H1 (cell line): ENCODE data around the gene NRXN2. TPM values are rescaled to one million over a fixed set of nuclear protein-coding genes. Genes with fewer than 3 reads are reported as not detected.
A peak's percentile ranks its signal among the peaks of the same experiment; 100 is the strongest.

Experiments used
- CTCF ChIA-PET: fragments of 300-600 bp; sonication (Branson Sonifier 250); formaldehyde crosslinking; loops from one replicate; lab custom pipeline; 2021; ENCODE audit not compliant: partially characterized antibody; lab: Charles Lee
- POLR2A ChIA-PET: fragments of 300-600 bp; sonication (Branson Sonifier 250); formaldehyde crosslinking; loops from one replicate; lab custom pipeline; 2021; ENCODE audit warnings: inconsistent platforms; ENCODE audit not compliant: partially characterized antibody; lab: Charles Lee
- DNase-seq, 2 experiments: peaks; one replicate each; pipeline versions ENCODE4 v3.0.0 to v3.0.0-alpha.2; 2010 to 2022; ENCODE audit warnings: low spot score in 2 of 2, low read depth in 1 of 2, mixed read lengths in 1 of 2
- FAIRE-seq: peaks from 2 replicates; lab custom pipeline; 2011; peaks lifted over from hg19 to GRCh38; lab: Jason Lieb, UNC
- H2AFZ ChIP-seq: 2 replicates; pipeline ENCODE4 v1.8.1; 2012; ENCODE audit warnings: low read length, inconsistent platforms
- H2AK5ac ChIP-seq: 2 replicates; pipeline ENCODE4 v1.6.1; 2013; ENCODE audit warnings: low read depth, low read length
- H2BK120ac ChIP-seq: replicated peaks from 2 replicates; pipeline ENCODE3; 2013; ENCODE audit warnings: low read depth, low read length, inconsistent platforms
- H2BK12ac ChIP-seq: 2 replicates; pipeline ENCODE4 v1.6.1; 2013; ENCODE audit warnings: low read depth, low read length
- H2BK15ac ChIP-seq: 2 replicates; pipeline ENCODE4 v1.6.1; 2013; ENCODE audit warnings: low read length
- H2BK20ac ChIP-seq: 2 replicates; pipeline ENCODE4 v1.6.1; 2013; ENCODE audit warnings: low read length
- H2BK5ac ChIP-seq: 2 replicates; pipeline ENCODE4 v1.6.1; 2013; ENCODE audit warnings: low read depth, low read length
- H3K14ac ChIP-seq: 2 replicates; pipeline ENCODE4 v1.6.1; 2013; ENCODE audit warnings: inconsistent platforms; ENCODE audit not compliant: insufficient read length
- H3K18ac ChIP-seq: 2 replicates; pipeline ENCODE4 v1.6.1; 2013; ENCODE audit warnings: low read length; ENCODE audit errors: extremely low read depth
- H3K23ac ChIP-seq: 2 replicates; pipeline ENCODE4 v1.6.1; 2013; ENCODE audit warnings: inconsistent platforms; ENCODE audit not compliant: insufficient read length
- H3K23me2 ChIP-seq: 2 replicates; pipeline ENCODE4 v1.6.1; 2013; ENCODE audit warnings: low read depth, low read length
- H3K27ac ChIP-seq: 2 replicates; pipeline ENCODE4 v1.6.1; 2011; ENCODE audit warnings: low read depth, low read length, inconsistent platforms
- H3K27me3 ChIP-seq, 4 experiments: replicated peaks in 1 of 4; 1 replicate in 1 of 4; 2 replicates in 3 of 4; pipeline versions ENCODE4 v1.6.1 to v1.8.1; 2011 to 2013; ENCODE audit warnings: low read length in 3 of 4, mild to moderate bottlenecking in 3 of 4, inconsistent platforms in 2 of 4, mixed read lengths in 2 of 4, moderate library complexity in 1 of 4; ENCODE audit not compliant: control insufficient read depth in 3 of 4, insufficient read depth in 3 of 4; ENCODE audit errors: extremely low read depth in 1 of 4
- H3K36me3 ChIP-seq, 4 experiments: 2 replicates each; pipeline versions ENCODE4 v1.6.1 to v1.8.1; 2011 to 2013; ENCODE audit warnings: mild to moderate bottlenecking in 4 of 4, low read length in 3 of 4, moderate library complexity in 2 of 4, control low read depth in 1 of 4, inconsistent platforms in 1 of 4; ENCODE audit not compliant: insufficient read depth in 4 of 4, control insufficient read depth in 2 of 4
- H3K4ac ChIP-seq: replicated peaks from 2 replicates; pipeline ENCODE3; 2013; ENCODE audit warnings: low read length, low read depth, mixed read lengths, inconsistent platforms; ENCODE audit not compliant: insufficient read length
- H3K4me1 ChIP-seq, 4 experiments: replicated peaks in 1 of 4; 1 replicate in 1 of 4; 2 replicates in 3 of 4; pipeline versions ENCODE4 v1.6.1 to v1.8.1; 2011 to 2013; ENCODE audit warnings: low read length in 3 of 4, inconsistent platforms in 2 of 4, mixed read lengths in 1 of 4; ENCODE audit not compliant: insufficient read depth in 4 of 4, control insufficient read depth in 3 of 4
- H3K4me2 ChIP-seq, 2 experiments: 2 replicates each; pipeline versions ENCODE4 v1.6.1 to v1.8.1; 2011 to 2013; ENCODE audit warnings: low read depth in 2 of 2, low read length in 2 of 2, control low read depth in 1 of 2, inconsistent platforms in 1 of 2, mild to moderate bottlenecking in 1 of 2; ENCODE audit not compliant: insufficient read depth in 1 of 2
- H3K4me3 ChIP-seq, 4 experiments: fragments of 200-600, 300-600 bp in 1 of 4; sonication (generic), shearing (Covaris generic), sonication (Bioruptor Twin) in 1 of 4; 2 replicates each; pipeline versions ENCODE4 v1.5.1 to v1.8.1; 2011 to 2016; ENCODE audit warnings: low read length in 4 of 4, low read depth in 3 of 4, control low read depth in 2 of 4, inconsistent platforms in 2 of 4, mild to moderate bottlenecking in 2 of 4, mixed read lengths in 1 of 4, moderate library complexity in 1 of 4; ENCODE audit not compliant: insufficient read depth in 2 of 4; ENCODE audit errors: extremely low read depth in 1 of 4
- H3K56ac ChIP-seq: replicated peaks from 2 replicates; pipeline ENCODE3; 2013; ENCODE audit warnings: low read depth, mild to moderate bottlenecking, mixed read lengths, low read length, inconsistent platforms; ENCODE audit not compliant: insufficient read length
- H3K79me1 ChIP-seq: 2 replicates; pipeline ENCODE4 v1.6.1; 2013; ENCODE audit warnings: low read depth, low read length, control low read depth
- H3K79me2 ChIP-seq, 2 experiments: 2 replicates each; pipeline versions ENCODE4 v1.6.1 to v1.8.1; 2012 to 2013; ENCODE audit warnings: low read length in 2 of 2, mild to moderate bottlenecking in 2 of 2, inconsistent platforms in 1 of 2; ENCODE audit not compliant: insufficient read depth in 2 of 2, control insufficient read depth in 1 of 2
- H3K9ac ChIP-seq, 4 experiments: replicated peaks in 1 of 4; 1 replicate in 1 of 4; 2 replicates in 3 of 4; pipeline versions ENCODE4 v1.6.1 to v1.8.1; 2011 to 2013; ENCODE audit warnings: low read depth in 3 of 4, low read length in 3 of 4, control low read depth in 2 of 4, mild to moderate bottlenecking in 2 of 4, moderate library complexity in 2 of 4, inconsistent platforms in 1 of 4; ENCODE audit errors: extremely low read depth in 1 of 4
- H3K9me3 ChIP-seq, 2 experiments: 2 replicates each; pipeline versions ENCODE4 v1.6.1 to v1.8.1; 2012 to 2013; ENCODE audit warnings: mild to moderate bottlenecking in 2 of 2, moderate library complexity in 2 of 2, control low read depth in 1 of 2, inconsistent platforms in 1 of 2, low read depth in 1 of 2, low read length in 1 of 2, mixed read lengths in 1 of 2; ENCODE audit not compliant: insufficient read depth in 2 of 2
- H4K20me1 ChIP-seq, 2 experiments: replicated peaks in 1 of 2; 2 replicates each; pipeline versions ENCODE3 to v1.8.1; 2011 to 2013; ENCODE audit warnings: inconsistent platforms in 2 of 2, low read length in 2 of 2, mild to moderate bottlenecking in 1 of 2; ENCODE audit not compliant: insufficient read depth in 2 of 2, control insufficient read depth in 1 of 2
- H4K5ac ChIP-seq: 2 replicates; pipeline ENCODE4 v1.6.1; 2013; ENCODE audit warnings: low read length, low read depth, mixed read lengths, inconsistent platforms; ENCODE audit not compliant: insufficient read length
- H4K8ac ChIP-seq: 2 replicates; pipeline ENCODE4 v1.8.0; 2013; ENCODE audit warnings: mild to moderate bottlenecking, moderate library complexity, low read length, inconsistent platforms; ENCODE audit not compliant: insufficient read depth; ENCODE audit errors: extremely low read depth
- H4K91ac ChIP-seq: replicated peaks from 2 replicates; pipeline ENCODE3; 2013; ENCODE audit warnings: low read length, mixed read lengths, inconsistent platforms; ENCODE audit not compliant: insufficient read length
- BACH1 ChIP-seq: IDR thresholded peaks from 2 replicates; pipeline ENCODE4 v1.6.1; 2012; ENCODE audit warnings: low read length, improper control_type of control experiment
- CTCF ChIP-seq, 3 experiments: IDR thresholded peaks; 1 replicate in 2 of 3; 2 replicates in 1 of 3; pipeline versions ENCODE4 v1.5.1 to v1.6.1; 2011; ENCODE audit warnings: low read length in 3 of 3, mild to moderate bottlenecking in 3 of 3, inconsistent platforms in 2 of 3, low read depth in 1 of 3, moderate library complexity in 1 of 3; ENCODE audit not compliant: insufficient read depth in 1 of 3; ENCODE audit errors: control extremely low read depth in 1 of 3
- HDAC6 ChIP-seq: IDR thresholded peaks from one replicate; pipeline ENCODE4 v1.7.1; 2012; ENCODE audit warnings: low read depth, mild to moderate bottlenecking, inconsistent platforms, low read length, moderate library complexity
- MAFK ChIP-seq: IDR thresholded peaks from 2 replicates; pipeline ENCODE4 v1.6.1; 2012; ENCODE audit warnings: low read depth, mild to moderate bottlenecking, improper control_type of control experiment, low read length
- SIRT6 ChIP-seq: IDR thresholded peaks from one replicate; pipeline ENCODE4 v1.7.1; 2012; ENCODE audit warnings: low read length, inconsistent platforms
- SIX5 ChIP-seq: IDR thresholded peaks from 2 replicates; pipeline ENCODE4 v1.6.1; 2011; ENCODE audit warnings: mild to moderate bottlenecking, low read depth, low read length
- SP2 ChIP-seq: IDR thresholded peaks from 2 replicates; pipeline ENCODE4 v1.6.1; 2012; ENCODE audit warnings: mild to moderate bottlenecking, low read length, inconsistent platforms
- TEAD4 ChIP-seq: IDR thresholded peaks from 2 replicates; pipeline ENCODE4 v1.6.1; 2012; ENCODE audit warnings: low read depth, low read length, inconsistent platforms, mixed read lengths
- WGBS, 2 experiments: shearing (Covaris generic) in 1 of 2; methylation state at CpG; one replicate each; pipeline versions ENCODE4 v1.1.6 to v1.1.7; 2013 to 2015; ENCODE audit warnings: low lambda C conversion rate in 2 of 2, mixed read lengths in 2 of 2, inconsistent platforms in 1 of 2, low coverage in 1 of 2, missing lambda C conversion rate in 1 of 2; ENCODE audit not compliant: insufficient replicate concordance in 2 of 2, insufficient coverage in 1 of 2, insufficient read length in 1 of 2; ENCODE audit errors: extremely low coverage in 1 of 2, missing lambda C conversion rate in 1 of 2; 5-methylcytosine and 5-hydroxymethylcytosine counted together
- polyA plus RNA-seq, 7 experiments: library from polyadenylated mRNA; depleted of rRNA in 3 of 7; stranded (reverse) in 5 of 7; unstranded in 2 of 7; fragments of >200 nt in 5 of 7; fragments of 200-250 nt in 2 of 7; gene quantifications; 1 replicate in 5 of 7; 2 replicates in 1 of 7; 4 replicates in 1 of 7; pipeline versions ENCODE4 v1.2.1 to v1.2.3, GENCODE V29; 2011 to 2013; ENCODE audit warnings: missing spikeins in 2 of 7, mixed read lengths in 2 of 7
- total RNA-seq: library from RNA; stranded (reverse); fragmentation: NEBNext Ultra II Directional; extraction: Animal tissue kit (Norgen Biotek cat#: 25700); gene quantifications from 2 replicates; pipeline ENCODE4 v1.2.1, GENCODE V29; 2021

The NRXN2 gene
- total and polyA plus RNA-seq, 2 of the 8 experiments (the other 6 are each of a cell fraction or from before 2014, with no cell fraction given): 1.3 to 11.5 TPM

GRCh38 chr11:64685536-64685935, 37.5 kb downstream of the NRXN2 start:
- Histone ChIP-seq H3K23me2 (no peaks in the 10 kb centered on the region; the same call in 1 of the 2 replicates), H3K23ac (no peak overlapping the region), H2BK12ac (no peak overlapping the region), H4K91ac (no peak overlapping the region), H2BK20ac (no peak overlapping the region), H3K79me1 (no peaks in the 10 kb centered on the region; the same call in 1 of the 2 replicates), H3K18ac (no peak overlapping the region), H3K27me3 (no peaks in the 10 kb centered on the region; a peak in 1 of 7 replicates), H4K5ac (no peak overlapping the region), H4K20me1 (no peaks in the 10 kb centered on the region), H3K4ac (no peak overlapping the region), H2AK5ac (peak overlapping the region; percentile 84; the same call in 1 of the 2 replicates), H4K8ac (no peak overlapping the region), H3K14ac (no peak overlapping the region), H3K4me2 (no peak overlapping the region), H3K36me3 (no peaks in the 10 kb centered on the region), H2BK15ac (no peak overlapping the region), H2AFZ (no peak overlapping the region), H3K4me1 (peaks cover 0 to 4% (median 0%) of the 10 kb centered on the region in 4 experiments; a peak in 1 of 7 replicates), H3K27ac (no peak overlapping the region), H3K9me3 (no peaks in the 10 kb centered on the region), H3K79me2 (no peaks in the 10 kb centered on the region), H2BK120ac (no peak overlapping the region), H2BK5ac (no peak overlapping the region), H3K9ac (no peak overlapping the region), H3K4me3 (no peak overlapping the region), H3K56ac (no peak overlapping the region)
- ChIA-PET CTCF (interaction anchor here (0.9 to 10.0 kb wide), 7 partner anchors 11 to 53 kb away, joined by 3 to 101 read pairs (median 4); no protein-coding TSS in a partner anchor), POLR2A (no interaction called here)
- TF ChIP-seq TEAD4 (no peak), SIRT6 (no peak), SIX5 (no peak), CTCF (IDR thresholded peaks at IDR 0.05; ENCODE audit: control extremely low read depth in 1 of 3, insufficient read depth in 1 of 3, low read depth in 1 of 3, low read length in 3 of 3) (no peak), SP2 (no peak), HDAC6 (no peak), BACH1 (no peak), MAFK (no peak)
- 84% methylated on average over 18 of the region's 18 CpGs; no CpG with 5 or more reads in 1 of the 2 experiments for WGBS, 2 experiments
- FAIRE-seq: no peak
- no peak for DNase-seq
